Endothelial cell of umbilical vein (primary cell): ENCODE measurements around the gene XCL2. TPM values are rescaled to one million over a fixed set of nuclear protein-coding genes. Genes with fewer than 3 reads are reported as not detected.

Experiments
- BruUV-seq: library from RNA; stranded (reverse); fragments of 400-500 nt; replicated peaks from 2 replicates; lab custom pipeline; 2021; lab: Mats Ljungman, UMichigan
- CTCF ChIA-PET: fragments of 300-600, 350-600 bp; sonication (Branson Sonifier 250); formaldehyde crosslinking; loops from one replicate; lab custom pipeline; 2021; ENCODE audit warnings: antibody characterized with exemption, inconsistent platforms; lab: Charles Lee
- POLR2A ChIA-PET: fragments of 300-600, 350-600 bp; sonication (Branson Sonifier 250); formaldehyde crosslinking; loops from one replicate; lab custom pipeline; 2021; ENCODE audit warnings: antibody characterized with exemption, inconsistent platforms; lab: Charles Lee
- DNase-seq: peaks from one replicate; pipeline ENCODE4 v3.0.0-alpha.2; 2011; ENCODE audit warnings: low read depth, low spot score
- FAIRE-seq: peaks from 2 replicates; lab custom pipeline; 2011; peaks lifted over from hg19 to GRCh38; lab: Jason Lieb, UNC
- H2AFZ ChIP-seq: 2 replicates; pipeline ENCODE4 v1.6.0; 2012; ENCODE audit warnings: low read depth, low read length, control low read depth, inconsistent platforms
- H3K27ac ChIP-seq: 2 replicates; pipeline ENCODE4 v1.5.1; 2011; ENCODE audit warnings: low read depth, mild to moderate bottlenecking, control low read depth, low read length, moderate library complexity; ENCODE audit not compliant: insufficient read depth
- H3K27me3 ChIP-seq, 2 experiments: 2 replicates each; pipeline versions ENCODE4 v1.6.0 to v1.6.1; 2011; ENCODE audit warnings: low read length in 2 of 2, mixed read lengths in 1 of 2; ENCODE audit not compliant: control insufficient read depth in 2 of 2, insufficient read depth in 2 of 2
- H3K36me3 ChIP-seq, 2 experiments: 2 replicates in 1 of 2; 3 replicates in 1 of 2; pipeline ENCODE4 v1.5.1; 2011; ENCODE audit warnings: low read length in 2 of 2, mild to moderate bottlenecking in 1 of 2, moderate library complexity in 1 of 2; ENCODE audit not compliant: control insufficient read depth in 2 of 2, insufficient read depth in 2 of 2; ENCODE audit errors: extremely low read depth in 1 of 2
- H3K4me1 ChIP-seq: 3 replicates; pipeline ENCODE4 v1.5.1; 2011; ENCODE audit warnings: mild to moderate bottlenecking, low read length; ENCODE audit not compliant: control insufficient read depth, insufficient read depth; ENCODE audit errors: extremely low read depth
- H3K4me2 ChIP-seq: 2 replicates; pipeline ENCODE4 v1.6.1; 2011; ENCODE audit warnings: low read length, control low read depth, mixed read lengths; ENCODE audit not compliant: insufficient read depth
- H3K4me3 ChIP-seq, 3 experiments: fragments of 200-600 bp in 1 of 3; sonication (generic), shearing (Covaris generic) in 1 of 3; replicated peaks in 1 of 3; 2 replicates each; pipeline ENCODE4 v1.5.1; 2011 to 2016; ENCODE audit warnings: control low read depth in 3 of 3, low read length in 3 of 3, mild to moderate bottlenecking in 2 of 3, inconsistent platforms in 1 of 3, low read depth in 1 of 3, moderate library complexity in 1 of 3; ENCODE audit not compliant: insufficient read depth in 1 of 3
- H3K79me2 ChIP-seq: 2 replicates; pipeline ENCODE4 v1.6.0; 2012; ENCODE audit warnings: low read length, inconsistent platforms; ENCODE audit not compliant: control insufficient read depth, insufficient read depth
- H3K9ac ChIP-seq: replicated peaks from 2 replicates; pipeline ENCODE3; 2011; ENCODE audit warnings: low read length, control low read depth; ENCODE audit not compliant: insufficient read depth; ENCODE audit errors: extremely low read depth
- H3K9me1 ChIP-seq: replicated peaks from 3 replicates; pipeline ENCODE4 v1.6.0; 2011; ENCODE audit warnings: mild to moderate bottlenecking, low read length; ENCODE audit not compliant: control insufficient read depth, insufficient read depth; ENCODE audit errors: extremely low read depth
- H3K9me3 ChIP-seq: replicated peaks from 2 replicates; pipeline ENCODE4 v1.5.1; 2012; ENCODE audit warnings: low read length, inconsistent platforms; ENCODE audit not compliant: control insufficient read depth, insufficient read depth
- H4K20me1 ChIP-seq: replicated peaks from 2 replicates; pipeline ENCODE3; 2011; ENCODE audit warnings: mild to moderate bottlenecking, low read length; ENCODE audit not compliant: control insufficient read depth, insufficient read depth; ENCODE audit errors: extremely low read depth
- CTCF ChIP-seq, 2 donors: IDR thresholded peaks; 1 replicate in 1 of 2; 2 replicates in 1 of 2; pipeline ENCODE4 v1.5.1; 2011; ENCODE audit warnings: low read length in 2 of 2, mild to moderate bottlenecking in 2 of 2, moderate library complexity in 2 of 2, control low read depth in 1 of 2, inconsistent platforms in 1 of 2, low read depth in 1 of 2; ENCODE audit not compliant: insufficient read depth in 1 of 2; ENCODE audit errors: extremely low read depth in 1 of 2
- EZH2 ChIP-seq: IDR thresholded peaks from 2 replicates; pipeline ENCODE4 v1.6.1; 2012; ENCODE audit warnings: borderline replicate concordance, low read depth, mild to moderate bottlenecking, moderate library complexity, low read length, inconsistent platforms; ENCODE audit not compliant: severe bottlenecking
- FOS ChIP-seq: IDR thresholded peaks from 2 replicates; pipeline ENCODE4 v1.6.1; 2011; ENCODE audit warnings: mild to moderate bottlenecking, low read length, moderate library complexity, borderline replicate concordance; ENCODE audit not compliant: insufficient read depth
- GATA2 ChIP-seq: IDR thresholded peaks from 2 replicates; pipeline ENCODE4 v1.7.0; 2011; ENCODE audit warnings: low read depth, mild to moderate bottlenecking, moderate library complexity, mixed read lengths, low read length; ENCODE audit not compliant: insufficient read length, insufficient read depth
- JUN ChIP-seq: IDR thresholded peaks from 2 replicates; pipeline ENCODE4 v1.6.1; 2011; ENCODE audit warnings: borderline replicate concordance, low read depth; ENCODE audit not compliant: insufficient read length, insufficient read depth
- MAX ChIP-seq: IDR thresholded peaks from 2 replicates; pipeline ENCODE4 v1.6.1; 2011; ENCODE audit not compliant: insufficient read depth, insufficient read length
- MYC ChIP-seq: IDR thresholded peaks from one replicate; pipeline ENCODE4 v1.6.1; 2011; ENCODE audit warnings: mild to moderate bottlenecking, low read depth, low read length
- POLR2A ChIP-seq: IDR thresholded peaks from 2 replicates; pipeline ENCODE4 v1.6.1; 2012; ENCODE audit warnings: low read depth, mild to moderate bottlenecking, control low read depth, low read length
- POLR2AphosphoS5 ChIP-seq: IDR thresholded peaks from 2 replicates; pipeline ENCODE4 v1.6.1; 2012; ENCODE audit warnings: low read depth, mild to moderate bottlenecking, control low read depth, low read length, moderate library complexity; ENCODE audit not compliant: insufficient read depth
- dilution Hi-C: fragments of 300-500 bp; cut with MboI; formaldehyde crosslinking; loops from one replicate; pipeline ENCODE4 v1.15.0; 2019; ENCODE audit warnings: low sequenced_read_pairs; ENCODE audit not compliant: extremely low pct_ligation_motif_present
- intact Hi-C: fragments of 100-400 bp; cut with micrococcal nuclease; formaldehyde crosslinking; loops from one replicate; pipeline ENCODE4 v1.10.0; 2022
- polyA plus RNA-seq, 4 experiments: library from polyadenylated mRNA; depleted of rRNA in 3 of 4; stranded (reverse) in 3 of 4; unstranded in 1 of 4; fragments of >200 nt; gene quantifications; 2 replicates each; pipeline versions ENCODE4 v1.2.1 to v1.2.3, GENCODE V29; 2011 to 2012; ENCODE audit warnings: missing spikeins in 1 of 4
- total RNA-seq: library from RNA; stranded (reverse); gene quantifications from 2 replicates; pipeline ENCODE4 v1.2.3, GENCODE V29; 2021

XCL2 gene
- total and polyA plus RNA-seq, 2 donors (not counting 3 experiments of a cell fraction or from before 2014, with no cell fraction given), result not detected

GRCh38 chr1:168509210-168509609 is 34.6 kb downstream of the XCL2 start:
- dilution Hi-C loops (no loop called here), intact Hi-C loops (no loop called here)
- Histone ChIP-seq H3K4me3 (no peak overlapping the region), H3K4me2 (no peak overlapping the region), H3K9me3 (no peaks in the 10 kb centered on the region), H3K27me3 (peaks cover 0 to 3% of the 10 kb centered on the region in 2 experiments), H3K27ac (no peak overlapping the region), H3K9me1 (no peaks in the 10 kb centered on the region), H3K4me1 (no peaks in the 10 kb centered on the region), H4K20me1 (no peaks in the 10 kb centered on the region), H3K79me2 (no peaks in the 10 kb centered on the region), H3K9ac (no peak overlapping the region), H3K36me3 (no peaks in the 10 kb centered on the region), H2AFZ (no peak overlapping the region)
- ChIA-PET CTCF (no interaction called here), POLR2A (no interaction called here)
- DNase-seq, result no peak
- no TSS peak for BruUV-seq
- no peak for FAIRE-seq
- TF ChIP-seq POLR2A (no peak), JUN (no peak), MAX (no peak), MYC (no peak), CTCF (IDR thresholded peaks at IDR 0.05; ENCODE audit: extremely low read depth in 1 of 2, insufficient read depth in 1 of 2, low read depth in 1 of 2, low read length in 2 of 2) (no peak), GATA2 (no peak), POLR2AphosphoS5 (no peak), EZH2 (no peak), FOS (no peak)
